WTC11 (cell line): ENCODE data around the gene LRRC30. TPM values are rescaled to one million over a fixed set of nuclear protein-coding genes. Genes with fewer than 3 reads are reported as not detected.

Experiments
- ATAC-seq: fragments of 200-7000 bp; cut with Tn5 transposase; 2 replicates; pipeline ENCODE4 v1.10.0; 2021; ENCODE audit warnings: mild to moderate bottlenecking, moderate library complexity
- CTCF ChIA-PET: fragments of 300-600 bp; sonication (Branson Sonifier 250); formaldehyde crosslinking; loops from one replicate; lab custom pipeline; 2021; ENCODE audit warnings: antibody characterized with exemption; lab: Charles Lee
- POLR2A ChIA-PET: fragments of 350-600 bp; sonication (Branson Sonifier 250); formaldehyde crosslinking; loops from one replicate; lab custom pipeline; 2021; ENCODE audit warnings: antibody characterized with exemption; lab: Charles Lee
- DNase-seq: peaks from one replicate; pipeline ENCODE4 v3.0.0; 2021; ENCODE audit warnings: low spot score
- H3K27ac Mint-ChIP-seq: 2 replicates; pipeline ENCODE4 v1.8.0; 2021; ENCODE audit warnings: mixed read lengths
- H3K27me3 Mint-ChIP-seq: 2 replicates; pipeline ENCODE4 v1.8.0; 2021; ENCODE audit warnings: low read depth, mild to moderate bottlenecking, moderate library complexity, mixed read lengths
- H3K36me3 Mint-ChIP-seq: 2 replicates; pipeline ENCODE4 v1.8.0; 2021; ENCODE audit warnings: mixed read lengths
- H3K4me1 Mint-ChIP-seq: 2 replicates; pipeline ENCODE4 v1.8.0; 2022; ENCODE audit warnings: mixed read lengths
- H3K4me3 Mint-ChIP-seq: 2 replicates; pipeline ENCODE4 v1.8.0; 2021; ENCODE audit warnings: mild to moderate bottlenecking, moderate library complexity, mixed read lengths
- H3K9me3 Mint-ChIP-seq: 2 replicates; pipeline ENCODE4 v1.8.0; 2021; ENCODE audit warnings: mixed read lengths
- AR ChIP-seq: fragments of 250-450 bp; sonication (Bioruptor Pico); IDR thresholded peaks from 2 replicates; pipeline ENCODE4 v1.9.0; 2021; ENCODE audit warnings: mild to moderate bottlenecking
- ARID4B ChIP-seq: sonication (generic); formaldehyde crosslinking; IDR thresholded peaks from 2 replicates; pipeline ENCODE4 v1.8.0; 2023; ENCODE audit warnings: missing genetic modification reagents, mild to moderate bottlenecking, borderline replicate concordance
- ATF1 ChIP-seq: sonication (generic); formaldehyde crosslinking; IDR thresholded peaks from 2 replicates; pipeline ENCODE4 v1.8.1; 2023; ENCODE audit warnings: mild to moderate bottlenecking, moderate library complexity, missing genetic modification reagents
- CTCF ChIP-seq: fragments of 200-600 bp; IDR thresholded peaks from 2 replicates; pipeline ENCODE4 v1.8.0; 2022; ENCODE audit warnings: antibody characterized with exemption
- ELF4 ChIP-seq: sonication (generic); formaldehyde crosslinking; IDR thresholded peaks from 2 replicates; pipeline ENCODE4 v1.8.1; 2022; ENCODE audit warnings: low read depth, mild to moderate bottlenecking, moderate library complexity, missing genetic modification reagents
- GRHL2 ChIP-seq: fragments of 250-450 bp; sonication (Bioruptor Pico); IDR thresholded peaks from 2 replicates; pipeline ENCODE4 v1.8.0; 2022; ENCODE audit warnings: mild to moderate bottlenecking, moderate library complexity; ENCODE audit not compliant: insufficient replicate concordance, severe bottlenecking
- IRF2 ChIP-seq: sonication (generic); formaldehyde crosslinking; IDR thresholded peaks from 2 replicates; pipeline ENCODE4 v1.8.0; 2022; ENCODE audit warnings: low read depth, missing genetic modification reagents, borderline replicate concordance
- NFATC4 ChIP-seq: fragments of 250-450 bp; sonication (Bioruptor Pico); IDR thresholded peaks from 2 replicates; pipeline ENCODE4 v1.9.0; 2021; ENCODE audit warnings: mild to moderate bottlenecking
- NR2C2 ChIP-seq: sonication (generic); formaldehyde crosslinking; IDR thresholded peaks from 2 replicates; pipeline ENCODE4 v1.8.0; 2022; ENCODE audit warnings: mild to moderate bottlenecking, missing genetic modification reagents
- NR3C1 ChIP-seq: sonication (generic); formaldehyde crosslinking; conservative IDR thresholded peaks from 2 replicates; pipeline ENCODE4 v1.8.1; 2023; ENCODE audit warnings: low read depth, mild to moderate bottlenecking, missing genetic modification reagents
- RORB ChIP-seq: fragments of 250-450 bp; sonication (Bioruptor Pico); IDR thresholded peaks from 2 replicates; pipeline ENCODE4 v1.9.0; 2021; ENCODE audit warnings: mild to moderate bottlenecking
- SOX15 ChIP-seq: fragments of 250-450 bp; sonication (Bioruptor Pico); IDR thresholded peaks from 2 replicates; pipeline ENCODE4 v1.9.0; 2021; ENCODE audit warnings: mild to moderate bottlenecking
- SP1 ChIP-seq: sonication (generic); formaldehyde crosslinking; conservative IDR thresholded peaks from 2 replicates; pipeline ENCODE4 v1.8.1; 2022; ENCODE audit warnings: missing genetic modification reagents
- TEAD1 ChIP-seq: sonication (generic); formaldehyde crosslinking; IDR thresholded peaks from 2 replicates; pipeline ENCODE4 v1.8.0; 2022; ENCODE audit warnings: mild to moderate bottlenecking, missing genetic modification reagents
- ZNF317 ChIP-seq: sonication (generic); formaldehyde crosslinking; IDR thresholded peaks from 2 replicates; pipeline ENCODE4 v1.8.1; 2023; ENCODE audit warnings: low read depth, mild to moderate bottlenecking, moderate library complexity, missing genetic modification reagents, borderline replicate concordance
- ZNF396 ChIP-seq: fragments of 250-450 bp; sonication (Bioruptor Pico); IDR thresholded peaks from 2 replicates; pipeline ENCODE4 v1.8.0; 2021; ENCODE audit warnings: mild to moderate bottlenecking, moderate library complexity, borderline replicate concordance
- total RNA-seq: library from RNA; stranded (reverse); gene quantifications from 3 replicates; pipeline ENCODE4 v1.2.3, GENCODE V29; 2021
- TF ChIP-seq, protein P1 (sequence below): sonication (generic); formaldehyde crosslinking; IDR thresholded peaks from 2 replicates; pipeline ENCODE4 v1.8.1; 2022; ENCODE audit warnings: low read depth, missing genetic modification reagents, borderline replicate concordance
- TF ChIP-seq, protein P2 (sequence below): sonication (generic); formaldehyde crosslinking; IDR thresholded peaks from 2 replicates; pipeline ENCODE4 v1.8.0; 2022; ENCODE audit warnings: mild to moderate bottlenecking, missing genetic modification reagents
- TF ChIP-seq, protein P3 (sequence below): fragments of 250-450 bp; sonication (Bioruptor Pico); IDR thresholded peaks from 2 replicates; pipeline ENCODE4 v1.9.0; 2021; ENCODE audit warnings: moderate library complexity, mild to moderate bottlenecking, inconsistent platforms, borderline replicate concordance
- TF ChIP-seq, protein P4 (sequence below): fragments of 250-450 bp; sonication (Bioruptor Pico); conservative IDR thresholded peaks from 2 replicates; pipeline ENCODE4 v1.9.0; 2021; ENCODE audit warnings: mild to moderate bottlenecking

The LRRC30 gene
- total RNA-seq, 1 experiment from 2014 or later: not detected

DNA sequence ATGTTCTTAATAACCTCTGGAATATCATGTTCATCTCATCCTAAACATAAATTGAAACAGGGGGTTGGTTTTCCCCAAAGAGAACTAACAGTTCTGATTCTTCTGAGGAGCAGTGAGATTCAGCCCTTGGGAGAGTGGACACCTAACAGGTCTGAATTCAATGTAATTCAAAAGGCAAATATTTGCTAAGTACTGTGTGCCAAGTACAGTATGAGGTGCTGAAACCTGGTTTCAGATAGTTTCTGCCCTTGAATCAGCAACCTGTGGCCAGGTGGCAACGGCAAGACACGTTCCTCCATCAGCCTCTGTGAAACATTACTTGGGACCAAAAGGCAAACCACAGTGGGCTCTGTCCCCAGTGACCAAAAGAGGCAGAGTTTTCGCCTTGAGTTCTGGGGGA, 1.3 kb downstream of the LRRC30 start (continued):
- TF ChIP-seq CTCF (no peak), SP1 (no peak)

DNA sequence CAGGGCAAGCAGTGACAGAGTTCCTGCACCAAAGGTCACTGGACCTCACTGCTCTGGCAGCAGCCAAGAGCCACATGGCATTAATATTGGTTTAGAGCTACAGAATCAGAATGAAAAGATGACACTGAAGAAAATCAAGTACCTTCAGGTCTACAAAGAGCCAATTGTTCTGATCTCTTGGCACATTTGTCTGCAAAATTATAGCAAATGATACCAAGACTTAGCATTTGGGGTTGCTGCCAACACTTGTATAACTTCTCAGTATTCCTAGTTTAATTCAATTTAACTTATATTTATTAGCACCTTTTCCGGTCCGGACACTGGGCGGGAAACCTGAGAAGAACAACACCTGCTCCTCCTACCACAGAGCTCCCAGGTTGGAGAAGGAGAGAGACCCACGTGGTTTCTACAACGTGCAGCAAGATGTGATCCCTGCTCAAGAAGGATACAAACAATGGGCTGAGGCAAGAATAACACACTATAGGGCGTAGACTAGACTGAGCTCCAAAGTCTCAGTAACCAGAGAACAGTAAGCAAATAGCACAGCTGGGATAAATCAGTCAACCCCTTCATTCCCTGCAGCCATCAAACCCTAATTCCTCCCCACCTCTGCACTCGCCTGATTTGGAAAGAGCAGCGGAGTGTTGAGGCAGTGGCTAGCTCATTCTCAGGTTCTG, 2.4 kb downstream of the LRRC30 start:
- no peak overlapping the region for H3K27ac Mint-ChIP-seq
- H3K36me3 Mint-ChIP-seq: no peaks in the 10 kb centered on the region
- no peaks in the 10 kb centered on the region for H3K9me3 Mint-ChIP-seq
- no peak for DNase-seq
- H3K4me1 Mint-ChIP-seq: no peaks in the 10 kb centered on the region
- H3K27me3 Mint-ChIP-seq: no peaks in the 10 kb centered on the region
- no peak for ATAC-seq
- TF ChIP-seq ARID4B (CRISPR knock-in tag): no peak
- TF ChIP-seq ATF1 (CRISPR knock-in tag): no peak
- no peak for TF ChIP-seq SOX15 (CRISPR knock-in tag)
- TF ChIP-seq IRF2: no peak
- no peak for TF ChIP-seq GRHL2 (CRISPR knock-in tag)
- no peak for TF ChIP-seq NR3C1 (CRISPR knock-in tag)
- TF ChIP-seq, all 79 proteins: peak for 0
- ChIA-PET POLR2A (no interaction called here), CTCF (interaction anchor here (0.6 to 1.1 kb wide), 4 partner anchors 39 to 338 kb away, joined by 3 to 5 read pairs (median 3); no protein-coding TSS in a partner anchor)
- no peak overlapping the region for H3K4me3 Mint-ChIP-seq

DNA sequence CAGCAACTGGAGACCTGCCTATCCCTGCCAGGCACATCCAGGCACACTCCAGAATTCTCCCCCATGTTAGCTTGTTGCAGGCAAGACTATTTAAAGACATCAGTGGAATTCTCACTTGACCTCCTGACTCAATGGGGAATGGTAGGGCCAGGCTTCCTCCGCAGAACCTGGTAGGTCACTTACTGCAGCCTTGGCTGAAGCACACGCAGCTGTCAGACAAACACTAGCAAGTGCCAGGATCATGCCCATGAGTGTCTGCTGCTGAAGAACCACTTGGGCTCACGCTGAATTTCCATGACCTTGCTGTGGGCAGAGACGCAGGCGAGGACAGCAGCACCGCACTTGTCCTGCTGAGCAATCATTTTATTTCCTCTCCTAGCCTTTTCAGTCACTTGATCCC, 3.2 kb downstream of the LRRC30 start:
- Mint-ChIP-seq H3K27me3 (no peaks in the 10 kb centered on the region), H3K4me3 (no peak overlapping the region), H3K9me3 (no peaks in the 10 kb centered on the region), H3K27ac (no peak overlapping the region), H3K4me1 (no peaks in the 10 kb centered on the region), H3K36me3 (no peaks in the 10 kb centered on the region)
- ATAC-seq (no peak), DNase-seq (no peak)
- POLR2A ChIA-PET: no interaction called here
- CTCF ChIA-PET: no interaction called here
- no peak for TF ChIP-seq TEAD1 (CRISPR knock-in tag)
- no peak for TF ChIP-seq RORB (CRISPR knock-in tag)
- TF ChIP-seq, protein P1, sequence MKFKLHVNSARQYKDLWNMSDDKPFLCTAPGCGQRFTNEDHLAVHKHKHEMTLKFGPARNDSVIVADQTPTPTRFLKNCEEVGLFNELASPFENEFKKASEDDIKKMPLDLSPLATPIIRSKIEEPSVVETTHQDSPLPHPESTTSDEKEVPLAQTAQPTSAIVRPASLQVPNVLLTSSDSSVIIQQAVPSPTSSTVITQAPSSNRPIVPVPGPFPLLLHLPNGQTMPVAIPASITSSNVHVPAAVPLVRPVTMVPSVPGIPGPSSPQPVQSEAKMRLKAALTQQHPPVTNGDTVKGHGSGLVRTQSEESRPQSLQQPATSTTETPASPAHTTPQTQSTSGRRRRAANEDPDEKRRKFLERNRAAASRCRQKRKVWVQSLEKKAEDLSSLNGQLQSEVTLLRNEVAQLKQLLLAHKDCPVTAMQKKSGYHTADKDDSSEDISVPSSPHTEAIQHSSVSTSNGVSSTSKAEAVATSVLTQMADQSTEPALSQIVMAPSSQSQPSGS: no peak
- no peak for TF ChIP-seq NFATC4 (CRISPR knock-in tag)
- no peak for TF ChIP-seq AR
- TF ChIP-seq NR2C2 (CRISPR knock-in tag): no peak
- TF ChIP-seq, protein P2, sequence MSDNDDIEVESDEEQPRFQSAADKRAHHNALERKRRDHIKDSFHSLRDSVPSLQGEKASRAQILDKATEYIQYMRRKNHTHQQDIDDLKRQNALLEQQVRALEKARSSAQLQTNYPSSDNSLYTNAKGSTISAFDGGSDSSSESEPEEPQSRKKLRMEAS (CRISPR knock-in tag): no peak
- no peak for TF ChIP-seq ELF4 (CRISPR knock-in tag)
- no peak for TF ChIP-seq ZNF317
- TF ChIP-seq, protein P3, sequence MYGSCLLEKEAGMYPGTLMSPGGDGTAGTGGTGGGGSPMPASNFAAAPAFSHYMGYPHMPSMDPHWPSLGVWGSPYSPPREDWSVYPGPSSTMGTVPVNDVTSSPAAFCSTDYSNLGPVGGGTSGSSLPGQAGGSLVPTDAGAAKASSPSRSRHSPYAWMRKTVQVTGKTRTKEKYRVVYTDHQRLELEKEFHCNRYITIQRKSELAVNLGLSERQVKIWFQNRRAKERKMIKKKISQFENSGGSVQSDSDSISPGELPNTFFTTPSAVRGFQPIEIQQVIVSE (CRISPR knock-in tag): no peak
- TF ChIP-seq ZNF396 (CRISPR knock-in tag): no peak
- TF ChIP-seq, protein P4, sequence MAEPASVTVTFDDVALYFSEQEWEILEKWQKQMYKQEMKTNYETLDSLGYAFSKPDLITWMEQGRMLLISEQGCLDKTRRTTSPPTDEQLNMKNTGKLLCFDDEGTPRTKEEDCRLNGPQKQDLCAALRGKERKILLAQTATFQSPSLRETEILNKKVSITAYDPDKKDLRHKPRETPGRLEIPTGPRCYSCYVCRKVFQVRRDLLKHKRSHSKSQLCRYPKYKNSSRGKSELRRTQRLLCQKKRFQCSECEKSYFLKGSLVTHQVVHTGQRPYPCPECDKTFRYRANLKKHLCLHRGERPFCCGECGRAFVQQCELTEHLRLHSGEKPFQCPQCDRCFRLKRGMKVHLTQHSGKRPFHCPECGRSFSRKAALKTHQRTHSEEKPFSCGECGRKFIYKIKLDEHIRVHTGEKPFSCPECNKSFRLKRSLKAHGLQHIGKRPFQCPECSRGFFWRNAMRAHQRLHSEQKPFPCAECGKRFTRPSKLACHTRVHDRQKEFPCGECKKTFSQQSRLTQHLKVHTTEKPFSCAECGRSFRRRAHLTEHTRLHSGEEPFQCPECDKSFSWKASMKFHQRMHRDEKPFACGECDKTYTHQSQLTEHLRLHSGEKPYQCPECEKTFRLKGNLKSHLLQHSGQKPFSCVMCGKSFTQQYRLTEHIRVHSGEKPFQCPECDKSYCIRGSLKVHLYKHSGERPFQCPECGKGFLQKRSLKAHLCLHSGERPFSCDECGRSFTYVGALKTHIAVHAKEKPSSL (CRISPR knock-in tag): no peak
